ENCODE data around the gene GRK5.

Gene GRK5

DNA sequence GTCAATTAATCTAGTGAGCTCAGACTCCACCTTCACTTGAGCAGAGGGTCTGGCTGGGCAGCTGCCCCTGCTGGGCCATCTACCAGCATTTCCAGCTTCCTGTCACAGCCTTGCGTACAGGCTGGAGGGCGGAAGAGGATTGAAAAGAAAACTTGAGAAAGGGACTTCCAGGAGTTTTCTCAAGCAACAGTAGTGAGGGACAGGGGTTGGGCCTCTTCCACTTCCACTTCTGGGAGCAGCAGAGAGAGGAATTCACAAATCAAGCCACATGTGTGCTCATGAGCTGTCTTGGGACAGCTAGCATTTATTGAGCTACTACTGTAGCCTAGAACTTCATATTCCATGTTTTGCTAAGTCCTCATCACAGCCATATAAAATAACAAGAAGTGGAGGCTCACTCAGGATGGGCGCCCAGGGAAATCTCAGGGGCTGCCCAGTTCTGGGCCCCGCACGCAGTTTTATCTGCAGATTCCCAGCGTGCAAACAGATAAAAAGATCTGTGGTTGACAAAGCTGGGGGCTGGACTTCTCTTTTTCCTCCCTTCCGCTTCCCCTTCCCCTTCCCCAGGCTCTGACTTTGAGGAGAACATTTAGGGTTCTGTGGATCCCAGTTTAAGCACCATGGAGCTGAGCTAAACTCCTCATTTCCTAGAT lies 199.4 kb downstream of the GRK5 start:
- Mint-ChIP-seq H3K9me3 (no peaks in the 10 kb centered on the region), H3K27ac (no peak overlapping the region), H3K4me1 (peaks cover 38% of the 10 kb centered on the region), H3K27me3 (ENCODE audit: low read depth) (peaks cover 12% of the 10 kb centered on the region), H3K36me3 (ENCODE audit: low read depth) (no peaks in the 10 kb centered on the region), H3K4me3 (no peak overlapping the region)
- TF ChIP-seq, protein P1, sequence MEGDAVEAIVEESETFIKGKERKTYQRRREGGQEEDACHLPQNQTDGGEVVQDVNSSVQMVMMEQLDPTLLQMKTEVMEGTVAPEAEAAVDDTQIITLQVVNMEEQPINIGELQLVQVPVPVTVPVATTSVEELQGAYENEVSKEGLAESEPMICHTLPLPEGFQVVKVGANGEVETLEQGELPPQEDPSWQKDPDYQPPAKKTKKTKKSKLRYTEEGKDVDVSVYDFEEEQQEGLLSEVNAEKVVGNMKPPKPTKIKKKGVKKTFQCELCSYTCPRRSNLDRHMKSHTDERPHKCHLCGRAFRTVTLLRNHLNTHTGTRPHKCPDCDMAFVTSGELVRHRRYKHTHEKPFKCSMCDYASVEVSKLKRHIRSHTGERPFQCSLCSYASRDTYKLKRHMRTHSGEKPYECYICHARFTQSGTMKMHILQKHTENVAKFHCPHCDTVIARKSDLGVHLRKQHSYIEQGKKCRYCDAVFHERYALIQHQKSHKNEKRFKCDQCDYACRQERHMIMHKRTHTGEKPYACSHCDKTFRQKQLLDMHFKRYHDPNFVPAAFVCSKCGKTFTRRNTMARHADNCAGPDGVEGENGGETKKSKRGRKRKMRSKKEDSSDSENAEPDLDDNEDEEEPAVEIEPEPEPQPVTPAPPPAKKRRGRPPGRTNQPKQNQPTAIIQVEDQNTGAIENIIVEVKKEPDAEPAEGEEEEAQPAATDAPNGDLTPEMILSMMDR (IDR thresholded peaks at IDR 0.05; ENCODE audit: unreplicated experiment in 3 of 3), result no peak

DNA sequence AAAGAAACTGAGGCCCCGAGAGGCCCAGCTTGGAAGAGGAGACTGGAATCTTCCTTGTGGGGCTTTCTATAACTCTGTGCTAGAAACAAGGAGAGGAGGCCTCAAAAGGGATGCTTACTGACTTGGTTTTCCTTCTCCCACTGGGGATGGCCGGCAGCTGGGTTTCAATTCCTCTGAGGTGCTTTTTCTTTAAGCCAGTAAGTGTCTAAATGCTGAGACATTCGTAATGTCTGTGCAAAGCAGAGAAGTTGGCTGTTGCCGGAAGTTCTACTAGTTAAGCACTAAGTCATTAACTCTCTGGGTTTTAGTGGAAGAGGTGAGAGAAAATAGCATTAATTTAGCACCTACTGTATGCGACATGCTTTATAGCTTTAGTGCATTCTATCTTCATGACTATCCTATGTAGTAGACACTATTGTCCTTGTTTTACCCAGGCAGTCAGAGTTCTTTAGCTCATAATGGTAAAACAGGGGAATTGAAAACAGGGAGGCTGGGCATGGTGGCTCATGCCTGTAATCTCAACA lies 199.9 kb downstream of the GRK5 start:
- H3K4me3 Mint-ChIP-seq, result no peak overlapping the region
- peaks cover 10% of the 10 kb centered on the region for H3K27me3 Mint-ChIP-seq (ENCODE audit: low read depth)
- H3K36me3 Mint-ChIP-seq (ENCODE audit: low read depth), result no peaks in the 10 kb centered on the region
- TF ChIP-seq, protein P1 (IDR thresholded peaks at IDR 0.05; ENCODE audit: unreplicated experiment in 3 of 3), result no peak
- H3K4me1 Mint-ChIP-seq, result peaks cover 34% of the 10 kb centered on the region
- H3K27ac Mint-ChIP-seq, result no peak overlapping the region
- H3K9me3 Mint-ChIP-seq, result no peaks in the 10 kb centered on the region

DNA sequence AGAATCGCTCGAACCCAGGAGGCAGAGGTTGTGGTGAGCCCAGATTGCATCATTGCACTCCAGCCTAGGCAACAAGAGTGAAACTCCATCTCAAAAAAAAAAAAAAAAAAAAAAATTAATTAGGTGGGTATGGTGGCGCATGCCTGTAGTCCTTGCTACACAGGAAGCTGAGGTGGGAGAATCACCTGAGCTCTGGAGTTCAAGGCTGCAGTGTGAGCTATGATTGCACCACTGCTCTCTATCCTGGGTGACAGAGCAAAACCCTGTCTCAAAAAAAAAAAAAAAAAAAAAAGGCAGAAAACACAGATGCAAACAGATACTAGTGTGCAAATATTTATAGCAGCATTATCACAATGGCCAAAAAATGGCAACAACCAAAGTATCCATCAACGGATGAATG lies 200.7 kb downstream of the GRK5 start:
- Mint-ChIP-seq H3K36me3 (ENCODE audit: low read depth) (no peaks in the 10 kb centered on the region), H3K4me1 (peaks cover 42% of the 10 kb centered on the region), H3K9me3 (no peaks in the 10 kb centered on the region), H3K27me3 (ENCODE audit: low read depth) (peaks cover 10% of the 10 kb centered on the region), H3K4me3 (no peak overlapping the region), H3K27ac (no peak overlapping the region)
- TF ChIP-seq, protein P1 (IDR thresholded peaks at IDR 0.05; ENCODE audit: unreplicated experiment in 3 of 3), result no peak

DNA sequence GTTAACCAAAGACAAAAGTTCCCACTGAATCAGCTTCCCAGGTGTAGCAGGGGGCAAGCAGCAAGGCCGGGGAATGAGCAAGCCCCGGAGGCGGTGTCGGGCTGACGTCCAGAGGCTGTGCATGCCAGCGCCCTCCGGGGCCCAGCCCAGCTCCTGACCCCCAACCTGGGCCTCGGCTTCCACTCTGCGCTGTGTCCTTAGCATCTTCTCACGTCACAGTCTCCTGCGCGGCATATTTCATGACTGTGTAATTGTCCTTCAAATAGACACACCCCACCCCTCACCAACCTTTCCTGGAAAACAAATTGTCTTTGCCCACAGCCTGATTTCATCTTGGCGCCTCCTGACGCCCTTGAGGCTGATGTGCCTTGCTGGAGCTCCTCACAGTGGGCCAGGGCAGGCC lies 201.6 kb downstream of the GRK5 start:
- no peak overlapping the region for H3K4me3 Mint-ChIP-seq
- H3K27me3 Mint-ChIP-seq (ENCODE audit: low read depth), result peaks cover 10% of the 10 kb centered on the region
- H3K27ac Mint-ChIP-seq, result peak overlapping the region in 1 of 3 experiments; percentile 59
- H3K36me3 Mint-ChIP-seq (ENCODE audit: low read depth), result no peaks in the 10 kb centered on the region
- TF ChIP-seq, protein P1 (IDR thresholded peaks at IDR 0.05; ENCODE audit: unreplicated experiment in 3 of 3), result no peak
- H3K4me1 Mint-ChIP-seq, result peaks cover 51% of the 10 kb centered on the region
- no peaks in the 10 kb centered on the region for H3K9me3 Mint-ChIP-seq

DNA sequence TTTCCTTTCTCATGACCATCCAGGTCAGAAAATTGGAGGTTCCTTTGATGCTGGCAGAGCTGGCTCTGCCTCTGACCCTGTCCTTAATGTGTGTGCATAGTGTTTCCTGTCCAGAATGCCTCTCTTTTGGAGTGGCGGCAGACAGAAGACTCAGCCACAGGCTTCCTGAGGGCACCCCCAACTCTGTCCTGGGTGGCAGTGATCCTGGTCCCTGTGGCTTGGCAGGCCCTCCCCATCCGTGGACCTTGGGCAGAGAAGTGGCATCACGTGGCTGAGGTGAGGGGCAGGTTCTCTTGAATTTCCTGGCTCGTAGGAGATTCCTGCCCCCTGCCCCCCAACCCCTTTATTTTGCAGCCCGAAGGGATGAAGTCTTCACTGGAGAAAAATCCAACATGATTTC lies 202.0 kb downstream of the GRK5 start:
- H3K36me3 Mint-ChIP-seq (ENCODE audit: low read depth), result no peaks in the 10 kb centered on the region
- H3K4me3 Mint-ChIP-seq, result no peak overlapping the region
- H3K27ac Mint-ChIP-seq, result peak overlapping the region in 2 of 3 experiments; percentile 93 to 94
- H3K4me1 Mint-ChIP-seq, result peaks cover 55% of the 10 kb centered on the region
- TF ChIP-seq, protein P1 (IDR thresholded peaks at IDR 0.05; ENCODE audit: unreplicated experiment in 3 of 3), result no peak
- H3K27me3 Mint-ChIP-seq (ENCODE audit: low read depth), result peaks cover 10% of the 10 kb centered on the region
- H3K9me3 Mint-ChIP-seq, result no peaks in the 10 kb centered on the region

DNA sequence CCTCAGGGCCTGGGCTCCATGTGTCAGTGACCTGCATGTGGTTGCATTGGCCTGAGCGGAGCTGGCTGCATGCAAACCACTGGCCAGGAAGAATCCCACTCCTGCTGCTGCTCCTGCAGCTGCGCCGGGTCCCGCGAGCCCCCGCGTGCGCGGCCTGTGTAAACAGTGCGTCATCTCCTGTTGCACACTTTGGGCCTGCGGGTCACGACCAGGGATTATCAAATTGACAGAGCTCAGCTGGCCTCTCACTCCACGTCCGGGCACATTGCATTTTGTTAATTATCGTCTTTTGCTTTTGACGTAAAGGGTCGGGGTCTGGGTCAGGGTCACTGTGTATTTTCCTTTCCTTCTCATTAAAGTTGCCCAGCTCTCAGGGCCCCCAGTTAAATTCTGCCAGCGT lies 202.5 kb downstream of the GRK5 start:
- Mint-ChIP-seq H3K4me3 (peak overlapping the region in 2 of 3 experiments; percentile 20 to 49), H3K36me3 (ENCODE audit: low read depth) (no peaks in the 10 kb centered on the region), H3K27me3 (ENCODE audit: low read depth) (peaks cover 10% of the 10 kb centered on the region), H3K27ac (peak overlapping the region; percentile 54 to 94 (median 93)), H3K4me1 (peaks cover 58% of the 10 kb centered on the region), H3K9me3 (no peaks in the 10 kb centered on the region)
- TF ChIP-seq, protein P1 (IDR thresholded peaks at IDR 0.05; ENCODE audit: unreplicated experiment in 3 of 3), result no peak
